HepG2 (cell line): Measurements from ENCODE around the gene CXXC5. TPM values are rescaled to one million over a fixed set of nuclear protein-coding genes. Genes with fewer than 3 reads are reported as not detected.

Experiments
- CEBPG ChIP-seq: IDR thresholded peaks from 2 replicates; pipeline ENCODE4 v1.6.1; 2016
- FOSL2 ChIP-seq: sonication (generic); formaldehyde crosslinking; IDR thresholded peaks from 2 replicates; pipeline ENCODE4 v1.4.0; 2020; ENCODE audit warnings: missing genetic modification reagents
- JUN ChIP-seq: sonication (generic); formaldehyde crosslinking; IDR thresholded peaks from 2 replicates; pipeline ENCODE4 v1.4.0; 2020; ENCODE audit warnings: mild to moderate bottlenecking, missing genetic modification reagents
- KLF16 ChIP-seq, 2 experiments: sonication (generic) in 1 of 2; formaldehyde crosslinking in 1 of 2; IDR thresholded peaks; 2 replicates each; pipeline versions ENCODE4 v1.6.1 to v1.8.0; 2016 to 2023; ENCODE audit warnings: missing genetic modification reagents in 2 of 2, missing compliant biosample characterization in 1 of 2
- MXI1 ChIP-seq: IDR thresholded peaks from 3 replicates; pipeline ENCODE4 v1.6.1; 2012; ENCODE audit warnings: low read depth, low read length, inconsistent platforms, borderline replicate concordance
- SKIL ChIP-seq: sonication (generic); formaldehyde crosslinking; IDR thresholded peaks from 2 replicates; pipeline ENCODE4 v1.8.0; 2022; ENCODE audit warnings: missing genetic modification reagents, mild to moderate bottlenecking, moderate library complexity, borderline replicate concordance
- ZFP37 ChIP-seq: sonication (generic); formaldehyde crosslinking; IDR thresholded peaks from 2 replicates; pipeline ENCODE4 v1.4.0; 2020; ENCODE audit warnings: missing genetic modification reagents, borderline replicate concordance
- ZFX ChIP-seq: sonication (generic); formaldehyde crosslinking; IDR thresholded peaks from 2 replicates; pipeline ENCODE4 v1.4.0; 2020; ENCODE audit warnings: mild to moderate bottlenecking, low read depth, missing genetic modification reagents, moderate library complexity
- ZKSCAN8 ChIP-seq: IDR thresholded peaks from 2 replicates; pipeline ENCODE4 v1.6.1; 2016; ENCODE audit warnings: borderline replicate concordance, missing genetic modification reagents, missing compliant biosample characterization
- ZNF232 ChIP-seq: sonication (generic); formaldehyde crosslinking; IDR thresholded peaks from 2 replicates; pipeline ENCODE4 v1.4.0; 2020; ENCODE audit warnings: missing genetic modification reagents, borderline replicate concordance
- ZNF263 ChIP-seq: sonication (generic); formaldehyde crosslinking; IDR thresholded peaks from 2 replicates; pipeline ENCODE4 v1.4.0; 2020; ENCODE audit warnings: missing genetic modification reagents
- ZNF292 ChIP-seq: sonication (generic); formaldehyde crosslinking; IDR thresholded peaks from 2 replicates; pipeline ENCODE4 v1.8.1; 2022; ENCODE audit warnings: mild to moderate bottlenecking, low read depth, missing genetic modification reagents, borderline replicate concordance
- ZNF512B ChIP-seq: sonication (generic); formaldehyde crosslinking; IDR thresholded peaks from 2 replicates; pipeline ENCODE4 v1.5.1; 2020; ENCODE audit warnings: missing genetic modification reagents, mild to moderate bottlenecking, borderline replicate concordance
- polyA plus RNA-seq, 8 experiments: library from polyadenylated mRNA; depleted of rRNA in 3 of 8; stranded (reverse) in 7 of 8; unstranded in 1 of 8; fragments of >200 nt; fragmentation: Illumina TruSeq in 4 of 8; extraction: Trizol in 4 of 8; gene quantifications; 2 replicates each; pipeline versions ENCODE4 v1.2.1 to v1.2.3, GENCODE V29; 2011 to 2016; ENCODE audit warnings: low read depth in 4 of 8, missing spikeins in 1 of 8, mixed read lengths in 1 of 8; ENCODE audit not compliant: insufficient read depth in 1 of 8
- total RNA-seq, 5 experiments: library from RNA; depleted of rRNA; stranded (reverse); fragments of >200 nt; fragmentation: Illumina TruSeq; extraction: Trizol; gene quantifications; 2 replicates each; pipeline ENCODE4 v1.2.3, GENCODE V29; 2016; ENCODE audit warnings: low read depth in 1 of 5
- TF ChIP-seq, protein P1 (sequence below): IDR thresholded peaks from 2 replicates; pipeline ENCODE4 v1.6.1; 2016; ENCODE audit warnings: mild to moderate bottlenecking, missing biosample characterization, missing genetic modification reagents
- TF ChIP-seq, protein P2 (sequence below): sonication (generic); formaldehyde crosslinking; IDR thresholded peaks from 2 replicates; pipeline ENCODE4 v1.5.0; 2020; ENCODE audit warnings: mild to moderate bottlenecking, missing genetic modification reagents
- TF ChIP-seq, protein P3 (sequence below): sonication (generic); formaldehyde crosslinking; IDR thresholded peaks from 2 replicates; pipeline ENCODE4; 2020; ENCODE audit warnings: missing genetic modification reagents, mild to moderate bottlenecking, borderline replicate concordance

Gene CXXC5
- total and polyA plus RNA-seq, 2 of the 13 experiments (the other 11 are each of a cell fraction or from before 2014, with no cell fraction given), result 32.3 to 33.0 TPM

DNA sequence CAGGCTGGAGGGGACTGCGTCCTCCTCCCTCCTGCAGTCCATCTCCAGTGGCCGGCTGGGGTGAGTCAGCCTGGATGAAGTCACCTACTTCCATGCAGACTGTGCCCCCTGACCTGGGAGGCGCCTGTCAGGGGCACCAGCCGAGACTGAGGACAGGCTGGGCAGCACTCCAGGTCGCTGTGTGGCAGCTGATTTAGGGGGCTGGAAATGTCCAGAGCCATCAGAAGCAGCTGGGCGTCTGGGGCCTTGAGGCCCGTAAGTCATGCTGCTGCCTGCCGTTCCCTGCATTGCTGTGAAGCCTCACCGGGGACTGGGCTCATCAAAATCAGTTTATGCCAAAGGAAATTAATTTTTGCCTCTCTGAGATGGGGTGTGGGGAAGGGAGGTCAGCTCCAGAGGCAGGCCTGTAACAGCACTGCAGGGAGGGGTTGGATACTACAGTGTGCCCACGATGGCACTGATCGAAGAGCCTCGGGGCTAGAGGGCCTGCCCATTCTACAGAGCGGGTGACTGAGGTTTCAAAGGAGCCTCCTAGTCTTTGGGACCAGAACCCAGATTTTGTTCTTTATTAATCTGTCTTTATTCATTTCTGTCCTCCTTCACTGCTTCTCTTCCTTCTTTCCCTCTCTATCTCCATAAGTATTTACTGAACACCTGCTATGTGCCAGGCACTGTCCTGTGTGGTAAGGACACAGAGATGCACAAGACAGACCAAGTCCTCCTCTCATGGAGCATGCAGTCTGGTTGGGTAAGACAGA is 77.1 kb downstream of the CXXC5 start (continued):
- TF ChIP-seq KLF16 (CRISPR knock-in tag; IDR thresholded peaks at IDR 0.05) (0 out of 4 replicates have a peak, but pooled peaks of 1 of the 2 experiments have one; percentile 23), ZKSCAN8 (CRISPR knock-in tag) (0 out of 2 replicates have a peak, but pooled peaks have one; percentile 30), ZNF263 (CRISPR knock-in tag) (peak; percentile 27; the same call in 1 of the 2 replicates), JUN (CRISPR knock-in tag) (peak; percentile 97), MXI1 (peak; percentile 15; the same call in 1 of the 3 replicates), ZNF512B (CRISPR knock-in tag) (no peak), ZFP37 (CRISPR knock-in tag) (0 out of 2 replicates have a peak, but pooled peaks have one; percentile 46), SKIL (CRISPR knock-in tag) (0 out of 2 replicates have a peak, but pooled peaks have one; percentile 25), CEBPG (CRISPR knock-in tag) (0 out of 2 replicates have a peak, but pooled peaks have one; percentile 42), ZFX (peak; percentile 47; the same call in 1 of the 2 replicates), ZNF292 (CRISPR knock-in tag) (0 out of 2 replicates have a peak, but pooled peaks have one; percentile 49), ZNF232 (CRISPR knock-in tag) (no peak), FOSL2 (CRISPR knock-in tag) (peak; percentile 96)
- TF ChIP-seq, protein P1, sequence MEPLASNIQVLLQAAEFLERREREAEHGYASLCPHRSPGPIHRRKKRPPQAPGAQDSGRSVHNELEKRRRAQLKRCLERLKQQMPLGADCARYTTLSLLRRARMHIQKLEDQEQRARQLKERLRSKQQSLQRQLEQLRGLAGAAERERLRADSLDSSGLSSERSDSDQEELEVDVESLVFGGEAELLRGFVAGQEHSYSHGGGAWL (CRISPR knock-in tag), result 0 out of 2 replicates have a peak, but pooled peaks have one; percentile 26
- TF ChIP-seq, protein P2, sequence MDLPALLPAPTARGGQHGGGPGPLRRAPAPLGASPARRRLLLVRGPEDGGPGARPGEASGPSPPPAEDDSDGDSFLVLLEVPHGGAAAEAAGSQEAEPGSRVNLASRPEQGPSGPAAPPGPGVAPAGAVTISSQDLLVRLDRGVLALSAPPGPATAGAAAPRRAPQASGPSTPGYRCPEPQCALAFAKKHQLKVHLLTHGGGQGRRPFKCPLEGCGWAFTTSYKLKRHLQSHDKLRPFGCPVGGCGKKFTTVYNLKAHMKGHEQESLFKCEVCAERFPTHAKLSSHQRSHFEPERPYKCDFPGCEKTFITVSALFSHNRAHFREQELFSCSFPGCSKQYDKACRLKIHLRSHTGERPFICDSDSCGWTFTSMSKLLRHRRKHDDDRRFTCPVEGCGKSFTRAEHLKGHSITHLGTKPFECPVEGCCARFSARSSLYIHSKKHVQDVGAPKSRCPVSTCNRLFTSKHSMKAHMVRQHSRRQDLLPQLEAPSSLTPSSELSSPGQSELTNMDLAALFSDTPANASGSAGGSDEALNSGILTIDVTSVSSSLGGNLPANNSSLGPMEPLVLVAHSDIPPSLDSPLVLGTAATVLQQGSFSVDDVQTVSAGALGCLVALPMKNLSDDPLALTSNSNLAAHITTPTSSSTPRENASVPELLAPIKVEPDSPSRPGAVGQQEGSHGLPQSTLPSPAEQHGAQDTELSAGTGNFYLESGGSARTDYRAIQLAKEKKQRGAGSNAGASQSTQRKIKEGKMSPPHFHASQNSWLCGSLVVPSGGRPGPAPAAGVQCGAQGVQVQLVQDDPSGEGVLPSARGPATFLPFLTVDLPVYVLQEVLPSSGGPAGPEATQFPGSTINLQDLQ, result no peak
- TF ChIP-seq, protein P3, sequence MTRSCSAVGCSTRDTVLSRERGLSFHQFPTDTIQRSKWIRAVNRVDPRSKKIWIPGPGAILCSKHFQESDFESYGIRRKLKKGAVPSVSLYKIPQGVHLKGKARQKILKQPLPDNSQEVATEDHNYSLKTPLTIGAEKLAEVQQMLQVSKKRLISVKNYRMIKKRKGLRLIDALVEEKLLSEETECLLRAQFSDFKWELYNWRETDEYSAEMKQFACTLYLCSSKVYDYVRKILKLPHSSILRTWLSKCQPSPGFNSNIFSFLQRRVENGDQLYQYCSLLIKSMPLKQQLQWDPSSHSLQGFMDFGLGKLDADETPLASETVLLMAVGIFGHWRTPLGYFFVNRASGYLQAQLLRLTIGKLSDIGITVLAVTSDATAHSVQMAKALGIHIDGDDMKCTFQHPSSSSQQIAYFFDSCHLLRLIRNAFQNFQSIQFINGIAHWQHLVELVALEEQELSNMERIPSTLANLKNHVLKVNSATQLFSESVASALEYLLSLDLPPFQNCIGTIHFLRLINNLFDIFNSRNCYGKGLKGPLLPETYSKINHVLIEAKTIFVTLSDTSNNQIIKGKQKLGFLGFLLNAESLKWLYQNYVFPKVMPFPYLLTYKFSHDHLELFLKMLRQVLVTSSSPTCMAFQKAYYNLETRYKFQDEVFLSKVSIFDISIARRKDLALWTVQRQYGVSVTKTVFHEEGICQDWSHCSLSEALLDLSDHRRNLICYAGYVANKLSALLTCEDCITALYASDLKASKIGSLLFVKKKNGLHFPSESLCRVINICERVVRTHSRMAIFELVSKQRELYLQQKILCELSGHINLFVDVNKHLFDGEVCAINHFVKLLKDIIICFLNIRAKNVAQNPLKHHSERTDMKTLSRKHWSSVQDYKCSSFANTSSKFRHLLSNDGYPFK (CRISPR knock-in tag), result no peak
